Smooth muscle cell of the brain vasculature (primary cell): Measurements from ENCODE around the gene FAHD2B.
"Not testable (repeated sequence)": the region's sequence is repeated elsewhere in the genome, so short reads cannot be mapped to it uniquely, and the experiment has no call there.

Experiments used
- DNase-seq: peaks from one replicate; pipeline ENCODE4 v3.0.0-alpha.2; 2012; ENCODE audit warnings: low read depth, low spot score

The FAHD2B gene, protein sequence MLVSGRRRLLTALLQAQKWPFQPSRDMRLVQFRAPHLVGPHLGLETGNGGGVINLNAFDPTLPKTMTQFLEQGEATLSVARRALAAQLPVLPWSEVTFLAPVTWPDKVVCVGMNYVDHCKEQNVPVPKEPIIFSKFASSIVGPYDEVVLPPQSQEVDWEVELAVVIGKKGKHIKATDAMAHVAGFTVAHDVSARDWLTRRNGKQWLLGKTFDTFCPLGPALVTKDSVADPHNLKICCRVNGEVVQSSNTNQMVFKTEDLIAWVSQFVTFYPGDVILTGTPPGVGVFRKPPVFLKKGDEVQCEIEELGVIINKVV

GRCh38 chr2:97094772-97095611 is at the start of gene FAHD2B:
Gene FAHD2B, minus strand, starts transcription at chr2:97094882. Its CDS starts 3,176 bp downstream, at chr2:97091706.
- not testable (repeated sequence) for DNase-seq

GRCh38 chr2:97144016-97144415 is 49.3 kb upstream of the FAHD2B start:
- DNase-seq = not testable (repeated sequence)

- not testable (repeated sequence) for DNase-seq
Observed at GRCh38 chr2:97129090-97129489, 34.4 kb upstream of the FAHD2B start.

DNA sequence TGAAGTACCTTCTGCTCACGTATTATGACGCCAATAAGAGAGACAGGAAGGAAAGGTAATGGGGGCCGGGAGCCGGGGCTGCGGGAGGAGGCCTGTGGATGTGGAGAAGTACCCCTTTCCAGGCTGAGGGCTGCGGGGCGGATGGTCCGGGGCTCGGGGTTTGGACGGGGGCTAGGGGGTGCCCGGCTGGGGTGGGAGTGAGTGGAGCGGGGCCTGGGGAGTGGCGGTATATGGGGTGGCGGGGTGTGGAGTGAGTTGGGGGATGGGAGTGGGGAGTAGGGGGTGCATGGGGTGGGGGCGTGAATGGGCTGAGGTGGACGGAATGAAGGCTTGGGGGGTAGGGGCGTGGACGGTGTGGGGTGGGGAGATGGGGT is 19.2 kb upstream of the FAHD2B start:
- not testable (repeated sequence) for DNase-seq

GRCh38 chr2:97113050-97113881 is 18.6 kb upstream of the FAHD2B start, which contains the start of gene ANKRD36:
Gene ANKRD36, plus strand, starts transcription at chr2:97113153. Its CDS starts 587 bp downstream, at chr2:97113740.
- DNase-seq = not testable (repeated sequence)

GRCh38 chr2:97112320-97113049 is 17.8 kb upstream of the FAHD2B start:
- not testable (repeated sequence) for DNase-seq

- DNase-seq = not testable (repeated sequence)
Observed at GRCh38 chr2:97111246-97111645, 16.6 kb upstream of the FAHD2B start.

DNA sequence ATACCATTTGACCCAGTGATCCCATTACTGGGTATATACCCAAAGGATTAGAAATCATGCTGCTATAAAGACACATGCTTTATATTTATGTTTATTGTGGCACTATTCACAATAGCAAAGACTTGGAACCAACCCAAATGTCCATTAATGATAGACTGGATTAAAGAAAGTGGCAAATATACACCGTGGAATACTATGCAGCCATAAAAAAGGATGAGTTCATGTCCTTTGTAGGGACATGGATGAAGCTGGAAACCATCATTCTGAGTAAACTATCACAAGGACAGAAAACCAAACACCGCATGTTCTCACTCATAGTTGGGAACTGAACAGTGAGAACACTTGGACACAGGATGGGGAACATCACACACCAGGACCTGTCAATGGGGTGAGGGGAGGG is 12.2 kb upstream of the FAHD2B start:
- DNase-seq = not testable (repeated sequence)

DNA sequence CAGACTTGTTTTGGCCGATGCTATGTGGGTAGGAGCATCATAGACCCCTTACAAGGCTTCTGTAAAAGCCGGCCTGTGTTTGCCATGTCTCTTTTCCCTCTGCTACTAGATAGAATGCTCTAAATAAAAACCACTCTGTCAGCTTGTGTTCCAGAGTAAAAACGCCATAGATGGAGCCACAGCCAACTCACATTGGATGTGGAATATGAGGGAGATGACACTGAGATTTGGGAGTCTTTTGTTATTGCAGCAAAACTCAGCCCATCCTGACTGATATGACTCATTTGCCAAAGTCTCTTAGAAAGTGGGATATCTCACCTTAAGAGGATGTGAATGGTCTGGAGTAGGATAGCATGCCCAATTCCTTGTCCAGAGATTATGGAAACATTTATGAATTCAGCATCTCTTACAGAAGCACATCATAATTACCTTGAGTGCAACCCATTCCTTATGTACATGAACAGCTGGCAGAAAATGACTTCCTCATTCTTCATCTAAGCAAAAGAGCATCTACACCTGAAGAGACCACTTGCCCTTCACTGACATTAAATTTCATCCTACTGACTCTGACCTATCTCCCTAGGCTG is 4.2 kb upstream of the FAHD2B start:
- not testable (repeated sequence) for DNase-seq

GRCh38 chr2:97095661-97096060 is 979 bp upstream of the FAHD2B start:
- DNase-seq = no peak

DNA sequence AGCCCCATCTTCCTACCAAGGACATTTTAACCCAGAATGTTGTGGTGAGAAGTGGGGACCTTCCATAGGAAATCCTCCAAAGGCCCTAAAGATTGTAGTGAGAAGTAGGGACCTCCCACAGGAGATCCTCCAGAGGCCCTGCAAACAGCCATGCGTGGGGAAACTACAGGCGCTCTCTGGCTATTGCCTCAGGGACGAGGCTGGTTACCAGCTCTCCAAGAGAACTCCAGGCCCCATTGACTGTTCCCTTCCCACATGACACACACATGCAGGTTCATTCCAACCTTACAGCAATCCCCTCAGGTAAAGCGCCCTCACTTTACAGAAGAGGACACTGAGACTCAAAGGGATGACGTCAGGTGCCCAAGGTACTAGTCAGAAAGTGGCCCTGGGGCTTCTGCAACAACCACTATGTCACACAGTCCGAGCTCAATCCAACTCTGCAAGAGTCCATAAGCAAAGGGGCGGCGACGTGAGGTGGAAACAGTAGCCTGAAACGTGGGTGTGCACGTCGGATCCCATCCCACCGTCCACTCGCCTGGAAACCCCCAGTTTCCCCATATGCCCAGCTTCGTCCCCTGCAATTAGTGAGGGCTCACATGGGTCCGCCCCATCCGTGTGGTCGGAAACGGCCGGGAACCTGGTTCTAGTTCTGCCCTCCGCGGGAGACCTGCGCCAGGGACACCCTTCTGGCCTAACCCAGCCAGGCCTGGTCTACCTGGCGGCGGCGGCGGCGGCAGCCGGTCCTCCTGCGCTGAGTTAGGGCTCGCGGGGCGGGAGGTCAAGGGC is 505 bp downstream of the FAHD2B start:
- not testable (repeated sequence) for DNase-seq

GRCh38 chr2:97092946-97093345 is 1.7 kb downstream of the FAHD2B start:
- not testable (repeated sequence) for DNase-seq

DNA sequence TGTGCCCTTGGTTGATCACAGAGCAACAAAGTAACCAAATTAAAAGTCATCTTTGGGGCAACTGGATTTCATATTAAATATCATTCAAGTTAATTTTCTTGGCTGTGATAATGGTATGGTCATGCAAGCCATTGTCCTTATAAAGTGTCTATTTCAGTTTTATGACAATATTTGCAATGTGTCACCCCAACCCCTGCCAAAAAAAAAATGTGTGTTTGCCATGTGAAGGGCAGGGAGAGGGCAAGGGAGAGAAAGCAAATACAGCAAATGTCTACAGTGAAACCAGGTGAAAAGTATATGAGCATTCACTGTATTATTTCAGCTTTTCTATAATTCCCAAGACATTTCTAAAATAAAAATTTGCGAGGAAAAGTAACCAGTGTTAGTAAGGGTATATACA is 6.0 kb downstream of the FAHD2B start:
- not testable (repeated sequence) for DNase-seq

DNA sequence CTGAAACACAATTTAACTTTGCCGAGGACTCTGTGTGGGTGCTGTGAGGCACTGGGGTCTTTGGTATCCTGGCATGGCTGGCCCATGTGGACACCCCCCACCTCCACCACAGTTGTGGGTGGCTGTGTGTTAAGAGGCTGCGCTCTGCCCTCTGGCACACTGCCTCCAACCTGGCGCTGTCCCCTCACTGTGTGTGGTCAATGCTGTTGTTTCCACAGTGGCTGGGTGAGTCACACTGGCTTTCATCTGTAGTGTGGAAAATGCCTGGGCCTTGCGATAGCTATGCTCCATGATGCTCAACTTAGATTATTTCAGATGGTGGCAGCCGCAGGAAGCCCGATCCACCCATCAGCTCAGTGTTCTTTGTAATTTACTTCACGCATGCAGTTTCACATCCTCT is 9.6 kb downstream of the FAHD2B start:
- not testable (repeated sequence) for DNase-seq

DNA sequence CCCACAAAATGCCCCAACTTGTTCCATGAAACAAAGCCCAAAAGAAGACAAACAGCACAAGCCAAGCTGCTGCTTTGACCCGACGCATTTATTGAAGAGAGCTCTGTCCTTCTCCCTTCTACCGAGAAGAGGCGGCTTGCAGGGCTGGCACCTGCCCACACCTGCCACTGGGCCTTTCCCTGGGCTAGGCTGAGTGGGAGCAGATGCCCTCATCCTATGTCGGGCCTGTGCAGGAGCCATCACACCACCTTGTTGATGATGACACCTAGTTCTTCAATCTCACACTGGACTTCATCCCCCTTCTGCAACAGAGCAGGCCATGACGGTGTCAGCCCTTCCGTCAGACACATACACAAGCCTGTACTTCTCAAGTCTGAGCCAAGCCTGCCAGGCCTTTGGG is 11.2 kb downstream of the FAHD2B start:
- DNase-seq = not testable (repeated sequence)

DNA sequence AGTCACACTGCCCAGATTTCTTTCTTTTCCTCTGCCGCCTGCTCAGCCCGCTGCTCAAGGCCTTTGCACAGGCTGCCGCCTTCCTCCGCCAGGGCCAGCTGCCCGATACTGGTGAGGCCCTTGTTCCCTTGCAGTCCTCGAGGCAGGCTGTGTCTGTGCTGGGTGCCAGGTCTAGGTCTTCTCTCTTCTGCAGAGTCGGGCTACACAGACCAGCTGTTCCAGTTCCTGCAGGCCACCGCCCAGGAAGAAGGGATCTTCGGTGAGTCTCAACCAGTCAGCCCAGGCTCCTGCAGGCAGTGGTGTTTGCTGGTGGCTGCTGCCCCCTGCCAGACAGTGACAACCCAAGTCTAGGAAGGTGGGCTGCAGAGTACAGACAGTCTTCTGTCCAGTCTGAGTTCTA is 12.5 kb downstream of the FAHD2B start:
- not testable (repeated sequence) for DNase-seq

- DNase-seq = not testable (repeated sequence)
Observed at GRCh38 chr2:97080855-97081254, 13.8 kb downstream of the FAHD2B start.

GRCh38 chr2:97077213-97077612 is 17.5 kb downstream of the FAHD2B start:
- DNase-seq = not testable (repeated sequence)

GRCh38 chr2:97070915-97071314 is 23.8 kb downstream of the FAHD2B start:
- DNase-seq = not testable (repeated sequence)

DNA sequence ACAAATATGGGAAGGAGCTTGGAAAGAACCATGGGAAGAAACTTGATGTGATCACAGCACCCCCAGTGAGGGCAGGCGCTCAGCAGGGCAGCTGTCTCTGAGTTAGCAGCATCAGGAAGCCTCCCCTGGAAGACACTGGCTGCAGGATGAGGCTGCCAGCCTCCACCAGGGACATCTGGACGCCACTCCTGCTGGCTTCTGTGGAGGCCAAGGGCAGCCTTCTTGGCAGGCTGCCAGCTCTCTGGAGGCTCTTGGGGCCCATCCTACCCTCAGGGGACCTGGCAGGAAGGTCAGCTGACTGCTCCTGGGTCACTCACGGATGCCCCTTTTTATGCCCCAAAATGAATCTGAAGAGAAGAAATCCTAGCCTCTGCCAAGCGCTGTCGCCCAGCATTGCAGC is 26.0 kb downstream of the FAHD2B start:
- not testable (repeated sequence) for DNase-seq
